GM21526 (cell line): ENCODE measurements around the gene EGFL7.

Experiments
- ATAC-seq: cut with Tn5 transposase; IDR thresholded peaks from one replicate; pipeline ENCODE4 v1.9.1; 2021; ENCODE audit warnings: moderate library complexity; ENCODE audit not compliant: unreplicated experiment, low FRiP score

Gene EGFL7

DNA sequence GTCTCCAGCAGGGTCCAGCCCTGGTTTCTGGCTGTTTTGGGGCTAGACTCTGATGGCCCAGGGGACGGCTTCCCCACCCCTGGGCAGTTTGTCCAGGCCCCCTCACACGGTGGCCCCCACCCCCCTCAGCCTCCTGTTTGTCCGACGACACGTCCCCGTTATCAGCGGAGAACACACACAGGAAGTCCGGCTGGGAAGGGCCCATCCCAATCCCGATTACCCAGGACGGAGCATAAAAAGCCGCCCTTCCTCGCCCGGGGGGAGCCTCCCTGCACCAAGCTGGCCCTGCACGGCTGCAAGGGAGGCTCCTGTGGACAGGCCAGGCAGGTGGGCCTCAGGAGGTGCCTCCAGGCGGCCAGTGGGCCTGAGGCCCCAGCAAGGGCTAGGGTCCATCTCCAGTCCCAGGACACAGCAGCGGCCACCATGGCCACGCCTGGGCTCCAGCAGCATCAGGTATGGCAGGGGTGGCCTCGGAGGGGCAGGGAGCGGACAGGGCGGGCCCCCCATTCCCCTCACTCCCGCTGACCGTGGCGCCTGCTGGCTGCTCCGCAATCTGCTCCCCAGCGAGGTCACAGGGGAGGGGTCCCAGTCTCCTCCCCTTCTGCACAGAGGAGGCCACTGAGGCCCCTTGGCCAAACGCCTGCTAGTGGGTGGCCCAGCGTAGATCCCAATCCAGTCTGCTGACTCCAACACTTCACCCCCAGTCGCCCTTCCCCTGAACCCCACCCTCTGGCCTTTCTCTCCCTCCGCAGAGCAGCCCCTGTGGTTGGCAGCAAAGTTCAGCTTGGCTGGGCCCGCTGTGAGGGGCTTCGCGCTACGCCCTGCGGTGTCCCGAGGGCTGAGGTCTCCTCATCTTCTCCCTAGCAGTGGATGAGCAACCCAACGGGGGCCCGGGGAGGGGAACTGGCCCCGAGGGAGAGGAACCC is at the start of gene EGFL7:
EGFL7 (plus strand) TSS at position 261 of the 926 bp plus-strand sequence. CDS start 5,367 bp downstream, outside the sequence.
- ATAC-seq, result no peak

DNA sequence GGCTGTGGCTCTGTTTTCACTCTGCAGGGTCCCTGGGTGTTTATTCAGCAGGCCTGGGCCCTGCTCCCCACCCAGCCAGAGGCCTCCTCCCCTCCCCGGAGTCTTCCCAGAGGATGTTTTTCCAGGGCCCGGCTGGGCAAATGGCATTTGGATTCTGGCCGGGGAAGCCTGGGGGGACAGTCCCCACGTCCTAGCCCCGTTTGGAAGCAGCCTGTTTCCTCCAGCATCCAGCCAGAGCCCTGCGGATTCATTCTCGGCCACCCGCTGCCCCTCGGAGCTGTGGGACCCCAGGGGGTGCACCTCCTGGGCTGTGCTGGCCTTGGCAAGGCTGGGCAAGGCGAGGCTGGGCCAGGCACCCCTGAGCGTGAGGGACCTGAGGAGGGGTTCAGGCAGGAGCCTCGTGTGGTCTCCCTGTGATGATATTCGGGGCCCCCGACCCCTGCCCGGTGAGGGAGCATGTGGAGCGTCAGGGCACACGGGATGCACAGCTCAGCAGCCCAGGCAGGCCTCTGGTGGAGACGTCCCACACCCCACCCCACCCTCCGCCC is 48.8 kb upstream of the EGFL7 start:
- no peak for ATAC-seq

DNA sequence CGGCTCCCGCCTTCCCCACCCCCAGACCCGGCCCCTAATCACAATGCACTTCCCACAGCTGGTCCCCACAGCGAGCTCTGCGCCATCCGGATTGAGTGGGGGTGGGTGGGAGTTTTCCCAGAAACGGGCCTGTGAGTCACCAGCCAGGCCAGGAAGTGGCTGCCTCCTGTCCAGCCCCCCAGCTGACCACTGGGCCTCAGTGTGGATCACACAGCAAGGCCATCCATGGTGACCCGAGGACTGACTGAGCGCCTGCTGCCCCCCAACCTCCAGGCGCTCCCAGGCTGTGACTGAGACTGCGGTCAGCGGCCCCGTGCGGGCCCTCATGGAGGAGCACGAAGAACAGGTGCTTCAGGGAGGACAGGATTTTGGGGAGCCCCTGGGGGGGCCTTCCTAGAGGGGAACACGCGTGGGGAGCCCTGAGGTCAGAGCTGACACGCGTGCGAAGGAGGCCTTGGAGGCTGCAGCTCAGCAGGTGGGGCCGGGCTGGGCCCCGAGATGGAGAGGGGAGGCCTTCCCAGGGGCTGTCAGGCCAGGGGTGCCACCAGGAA is 48.3 kb upstream of the EGFL7 start:
- ATAC-seq, result no peak

DNA sequence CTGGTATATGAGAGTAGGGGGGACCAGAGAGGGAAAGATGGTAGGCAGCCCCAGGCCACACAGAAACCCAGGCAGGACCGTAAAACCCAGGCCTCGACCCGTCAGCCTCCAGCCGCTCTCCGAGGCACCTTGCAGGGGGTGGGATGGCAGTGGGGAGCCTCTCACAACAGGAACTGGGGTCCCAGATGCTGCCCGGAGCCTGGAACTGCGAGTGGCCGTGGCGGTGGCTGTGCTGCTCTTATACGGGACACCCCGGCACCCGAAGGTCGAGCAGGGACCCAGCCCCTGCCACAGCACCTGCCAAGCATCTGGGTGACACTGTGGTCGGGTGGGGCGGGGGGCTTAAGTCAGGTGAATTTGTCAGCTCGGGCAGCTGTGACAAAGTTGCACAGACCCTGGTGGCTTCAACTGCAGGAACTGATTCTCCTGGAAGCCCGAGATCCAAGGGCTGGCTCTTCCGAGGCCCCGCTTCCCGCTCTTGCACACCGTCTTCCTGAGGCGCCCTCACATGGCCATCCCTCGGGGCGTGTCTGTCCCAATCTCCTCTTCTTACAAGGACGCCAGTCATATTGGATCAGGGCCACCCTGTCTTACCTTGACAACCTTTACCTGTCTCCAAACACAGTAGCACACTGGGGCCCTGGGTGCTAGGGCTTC is 47.6 kb upstream of the EGFL7 start:
- no peak for ATAC-seq

DNA sequence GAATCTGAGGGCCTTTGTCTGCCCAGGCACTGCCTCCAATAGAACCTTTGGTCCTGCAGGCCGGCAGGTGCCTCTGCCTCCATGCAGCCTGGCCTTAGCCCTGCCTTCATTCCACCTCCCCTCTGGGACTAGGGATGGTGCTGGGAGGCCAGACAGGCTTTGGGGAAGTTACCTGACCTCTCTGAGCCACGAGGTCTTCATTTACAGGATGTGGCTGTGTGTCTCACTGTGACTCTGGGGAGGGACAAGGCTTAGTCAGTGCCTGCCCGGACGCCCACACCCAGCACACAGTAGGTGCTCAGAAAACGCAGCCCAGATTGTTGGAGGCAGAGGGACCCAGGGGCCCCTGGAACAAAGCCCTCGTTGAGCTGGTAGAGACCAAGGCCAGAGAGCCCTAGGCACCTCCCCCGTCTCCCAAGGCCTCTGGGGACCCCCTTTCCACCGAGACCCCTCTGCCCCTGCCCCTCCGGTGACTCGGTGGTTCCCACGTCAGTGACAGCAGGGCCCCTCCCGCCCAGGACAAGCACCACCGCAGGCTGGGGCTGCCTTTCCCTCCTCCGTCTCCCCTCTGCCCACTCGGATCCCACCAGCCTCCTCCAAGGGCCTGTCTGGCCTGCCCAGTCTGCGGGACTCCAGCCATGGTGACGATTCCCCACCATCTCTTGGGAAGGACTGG is 46.9 kb upstream of the EGFL7 start:
- ATAC-seq, result no peak

DNA sequence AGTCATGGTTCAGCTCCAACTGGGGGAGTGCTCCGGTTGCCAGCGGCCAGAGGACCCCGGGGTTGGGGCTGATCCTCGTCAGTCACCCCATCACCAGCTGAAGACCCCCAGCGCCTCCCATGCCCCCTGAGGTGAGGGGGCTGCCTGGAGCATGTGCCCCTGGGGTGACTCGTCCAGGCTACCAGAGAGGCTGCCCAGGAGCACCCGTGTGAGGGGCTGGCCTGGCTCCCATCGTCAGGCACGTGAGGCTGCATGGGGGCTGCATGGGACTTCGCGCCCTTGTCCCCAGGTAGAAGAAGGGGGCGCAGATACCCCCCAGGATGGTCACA is 46.4 kb upstream of the EGFL7 start:
- ATAC-seq, result no peak

DNA sequence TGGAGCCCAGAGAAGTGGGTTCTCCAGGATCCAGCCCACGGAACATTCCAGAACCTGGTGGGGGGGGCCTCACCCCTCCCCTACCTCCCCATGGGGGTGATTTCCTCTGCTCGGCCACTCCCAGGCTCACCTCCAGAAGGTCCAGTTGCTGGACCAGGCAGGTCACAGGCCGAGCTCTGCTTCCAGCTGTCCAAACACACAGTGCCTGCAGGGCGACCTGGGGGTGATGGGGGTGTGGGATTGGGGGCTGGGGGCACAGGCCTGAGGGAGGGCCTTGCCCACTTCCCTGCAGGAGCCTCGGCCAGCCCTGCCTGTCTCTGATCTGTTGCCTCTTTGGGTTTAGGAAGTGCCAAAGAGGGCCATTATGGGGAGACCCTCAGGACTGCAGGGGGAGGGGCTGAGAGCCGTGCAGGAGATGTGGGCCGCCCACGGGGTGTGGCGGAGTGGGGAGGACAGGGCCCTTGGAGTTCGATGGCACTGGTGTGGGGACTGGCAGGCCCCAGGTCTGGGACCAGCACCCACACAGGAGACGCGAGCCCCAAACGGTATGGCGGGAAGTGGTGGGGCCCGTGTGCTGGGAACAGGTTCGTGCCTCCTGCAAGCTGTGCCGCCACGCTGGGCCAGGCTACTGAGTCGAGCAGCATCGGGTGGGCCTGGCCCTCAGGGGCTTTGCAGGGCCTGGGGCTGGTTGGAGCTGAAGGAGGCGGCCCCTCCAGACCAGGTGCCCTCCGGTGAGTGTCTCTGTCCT is 45.6 kb upstream of the EGFL7 start:
- no peak for ATAC-seq

DNA sequence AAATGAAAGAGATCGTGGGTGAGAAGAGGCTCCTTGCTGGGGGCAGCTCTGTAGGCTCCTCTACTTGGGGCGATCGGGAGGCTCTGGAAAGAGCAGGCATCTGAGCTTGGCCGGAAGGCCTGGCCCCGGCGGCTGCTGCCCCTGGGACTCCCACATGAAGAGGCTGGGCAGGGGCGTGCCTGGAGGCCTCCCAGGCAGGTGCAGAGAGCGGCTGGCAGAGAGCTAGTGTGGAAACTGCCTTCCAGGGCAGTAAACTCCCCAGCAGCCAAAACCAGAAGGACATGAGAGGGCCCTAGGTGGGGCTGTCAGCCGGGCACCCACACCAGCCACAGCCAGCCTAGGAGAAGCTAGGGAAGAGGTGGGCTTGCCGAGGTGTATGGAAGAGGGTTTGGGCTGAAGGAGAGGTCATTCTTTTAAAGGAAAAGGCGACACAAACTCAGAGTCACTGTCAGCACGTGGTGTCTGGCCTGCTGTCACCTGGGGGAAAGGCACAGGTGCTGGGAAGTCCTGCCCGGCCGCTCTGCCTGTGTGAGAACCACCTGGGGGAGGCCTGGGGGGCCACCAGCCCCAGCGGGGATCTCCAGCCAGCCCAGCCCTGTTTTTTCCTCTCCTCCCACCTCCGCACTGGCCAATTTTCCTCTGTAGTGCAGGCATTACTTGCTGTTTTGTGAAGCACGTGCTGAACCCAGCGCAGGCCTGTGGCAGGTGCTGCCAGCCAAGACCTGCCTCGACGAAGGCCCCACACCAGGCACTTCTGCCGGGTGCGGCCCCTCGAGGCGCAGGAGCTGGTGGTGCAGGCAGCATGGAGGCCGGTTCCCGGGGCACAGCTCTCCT is 44.8 kb upstream of the EGFL7 start:
- no peak for ATAC-seq

DNA sequence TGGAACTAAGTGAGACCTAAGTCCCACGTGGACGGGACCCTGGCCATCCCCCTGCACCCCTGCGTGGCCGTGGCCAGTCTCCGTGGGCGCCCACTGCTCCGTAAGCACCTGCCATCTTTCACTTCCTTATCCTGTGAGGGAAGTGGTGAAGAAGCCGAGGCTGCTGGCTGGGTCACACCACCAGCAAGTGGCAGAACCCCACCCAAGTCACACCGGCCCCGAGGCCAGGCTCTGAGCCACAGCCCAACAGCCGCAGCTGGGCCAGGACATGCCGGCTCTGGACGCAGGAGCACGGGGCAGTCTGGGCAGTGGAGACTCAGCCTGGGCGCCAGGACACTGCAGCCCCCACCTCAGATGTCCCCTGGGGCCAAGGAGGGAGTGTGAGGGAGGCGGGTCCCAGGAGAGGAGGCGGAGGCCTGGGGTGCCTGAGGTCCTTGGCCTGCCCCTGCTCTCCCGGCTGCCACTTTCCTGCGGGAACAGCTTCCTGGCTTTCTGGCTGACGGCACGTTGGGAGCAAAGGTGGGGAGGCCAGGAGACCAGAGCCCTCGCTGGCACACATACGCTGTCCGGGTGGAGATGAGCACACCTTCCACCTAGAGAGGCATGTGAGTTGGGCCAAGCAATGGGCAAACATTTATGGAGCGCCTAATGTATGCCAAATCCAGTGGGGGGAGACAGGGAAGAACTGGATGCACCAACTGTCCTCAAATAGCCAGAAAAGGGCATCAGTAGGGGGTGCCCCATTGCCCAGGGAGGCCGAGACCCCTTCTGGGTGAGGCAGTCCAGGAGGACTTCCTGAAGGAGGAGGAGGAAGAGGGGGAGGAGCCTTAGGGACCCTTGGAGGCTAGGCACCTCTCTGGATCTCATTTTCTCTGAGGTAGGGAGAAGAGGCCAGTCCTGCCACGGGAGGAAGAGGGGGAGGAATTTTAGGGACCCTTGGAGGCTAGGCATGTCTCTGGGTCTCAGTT is 43.9 kb upstream of the EGFL7 start:
- no peak for ATAC-seq

DNA sequence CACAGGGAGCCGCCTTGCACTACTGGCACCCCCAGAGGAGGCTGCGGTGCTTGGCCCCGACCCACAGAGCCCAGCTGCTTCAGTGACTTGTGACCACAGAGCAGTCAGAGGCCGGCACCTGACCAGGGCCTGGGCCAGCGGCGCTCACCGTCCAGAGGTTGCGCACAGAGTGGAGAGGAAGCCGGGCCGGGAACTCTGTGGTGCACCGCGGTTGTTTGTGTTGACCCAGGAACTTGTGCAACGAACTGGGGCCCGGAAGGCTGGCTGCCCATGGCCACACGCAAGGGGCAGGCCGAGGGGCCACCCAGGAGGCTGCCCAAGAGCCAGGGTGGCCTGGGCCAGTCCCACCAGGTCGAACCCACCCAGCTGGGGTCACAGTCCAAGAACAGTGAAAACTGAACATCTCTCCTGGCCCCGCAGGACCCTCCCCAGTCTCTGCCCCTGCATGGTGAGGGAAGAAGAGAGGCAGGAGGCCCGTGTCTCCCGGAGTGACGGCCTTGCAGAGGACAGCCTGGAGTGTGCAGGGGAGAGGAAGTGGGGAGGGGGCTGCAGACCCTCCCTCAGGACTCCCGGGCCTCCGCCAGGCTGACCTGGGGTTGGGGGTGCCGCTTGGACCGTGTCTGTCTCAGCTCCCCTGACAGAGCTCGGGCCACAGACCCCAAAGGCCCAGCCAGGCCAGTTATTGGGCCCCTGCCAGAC is 42.8 kb upstream of the EGFL7 start:
- ATAC-seq, result no peak

DNA sequence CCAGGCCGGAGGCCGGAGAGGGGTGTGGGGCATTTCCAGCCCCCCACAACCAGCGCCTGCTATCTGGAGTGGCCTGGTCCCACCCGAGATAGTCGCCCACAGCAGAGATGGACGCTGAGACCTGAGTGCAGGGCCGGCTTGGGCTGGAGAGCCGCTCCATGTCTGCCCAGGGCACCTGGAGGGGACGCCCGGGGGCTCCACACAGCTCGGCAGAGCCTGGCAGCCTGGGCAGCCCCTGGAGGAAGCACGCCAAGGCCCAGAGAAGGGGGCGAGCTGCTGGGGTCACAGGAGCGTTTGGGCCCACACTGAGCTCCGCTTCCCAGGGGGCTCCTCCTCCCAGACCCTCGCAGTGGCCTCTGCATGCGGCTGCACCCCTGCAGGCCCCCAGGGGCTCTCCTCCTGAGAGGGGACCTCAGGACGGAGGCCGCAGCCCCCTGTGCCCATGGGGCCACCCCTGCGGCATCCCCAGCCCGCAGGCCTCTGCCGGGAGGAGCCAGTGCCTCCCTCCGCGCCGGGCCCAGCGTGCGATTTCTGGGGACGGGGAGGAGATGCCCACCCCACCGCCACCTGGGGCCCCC is 42.2 kb upstream of the EGFL7 start:
- ATAC-seq, result no peak

DNA sequence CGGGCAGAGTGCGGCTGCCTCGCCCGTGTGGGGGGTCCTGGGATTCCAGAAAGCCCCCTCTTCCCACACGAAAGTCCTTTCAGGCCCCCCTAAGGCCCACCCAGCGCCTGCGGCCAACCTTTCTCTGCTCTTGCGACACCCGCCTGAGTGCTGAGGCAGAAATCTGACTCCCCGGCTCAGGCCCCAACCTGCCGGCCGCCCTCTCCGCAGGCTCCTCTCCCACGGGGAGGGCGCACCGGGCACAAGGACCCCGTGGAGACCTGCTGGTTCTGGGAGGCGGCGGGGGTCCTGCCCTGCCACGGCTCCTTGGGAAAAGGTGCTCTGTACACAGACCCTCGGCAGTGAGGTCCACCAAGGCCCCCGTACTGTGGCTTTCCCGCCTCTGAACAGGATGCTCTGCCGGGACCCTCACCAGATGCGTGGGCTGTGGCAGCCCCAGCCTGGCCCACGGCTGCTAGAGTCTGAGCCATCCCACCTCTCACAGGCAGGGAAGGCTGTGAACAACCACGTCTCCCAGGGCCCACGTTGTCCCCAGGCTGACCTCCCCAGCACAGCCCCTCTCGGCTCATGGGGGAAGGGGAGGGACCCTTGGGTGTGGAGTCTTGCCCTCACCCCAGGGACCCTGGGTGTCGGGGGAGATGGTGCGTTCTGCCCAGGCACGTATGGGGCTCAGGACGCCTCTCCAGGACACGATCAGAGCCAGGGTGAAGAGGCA is 41.5 kb upstream of the EGFL7 start:
- no peak for ATAC-seq

DNA sequence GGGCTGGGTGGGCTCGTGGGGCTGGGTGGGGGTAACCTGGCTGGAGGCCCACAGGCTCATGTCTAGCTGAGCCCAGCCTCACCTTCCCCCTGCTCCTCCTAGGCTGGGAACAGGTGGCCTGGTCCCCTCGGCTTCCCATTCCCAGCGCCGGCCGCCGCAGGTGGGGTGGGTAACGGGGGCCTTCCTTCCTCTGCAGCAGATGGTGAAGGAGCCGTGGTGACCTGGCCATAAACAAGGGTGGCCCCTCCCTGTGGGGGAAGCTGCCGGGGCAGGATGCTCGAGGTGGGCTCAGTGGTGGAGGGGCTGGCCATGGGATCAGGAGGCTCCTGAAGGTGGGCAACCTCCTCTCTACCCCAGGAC is 41.0 kb upstream of the EGFL7 start:
- no peak for ATAC-seq

DNA sequence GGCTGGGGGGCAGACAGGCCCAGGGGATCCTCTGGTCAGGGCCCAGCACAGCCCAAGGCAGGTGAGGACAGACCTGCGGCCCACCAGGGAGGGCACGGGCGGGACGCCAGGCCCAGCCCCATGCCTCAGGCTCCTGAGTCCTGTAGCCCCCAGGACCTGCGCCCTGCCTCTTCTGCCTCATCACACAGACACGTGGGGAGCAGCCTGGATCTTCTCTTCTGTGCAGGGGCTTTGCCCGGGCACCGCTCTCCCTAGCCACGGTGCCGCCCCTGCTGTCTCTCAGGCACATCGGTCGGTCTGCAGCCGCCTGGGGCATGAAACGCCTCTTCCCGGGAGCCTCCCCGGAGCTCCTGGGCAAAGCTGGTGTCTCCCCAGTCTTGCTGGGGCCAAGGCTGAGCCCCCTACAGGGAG is 40.2 kb upstream of the EGFL7 start:
- ATAC-seq, result no peak

DNA sequence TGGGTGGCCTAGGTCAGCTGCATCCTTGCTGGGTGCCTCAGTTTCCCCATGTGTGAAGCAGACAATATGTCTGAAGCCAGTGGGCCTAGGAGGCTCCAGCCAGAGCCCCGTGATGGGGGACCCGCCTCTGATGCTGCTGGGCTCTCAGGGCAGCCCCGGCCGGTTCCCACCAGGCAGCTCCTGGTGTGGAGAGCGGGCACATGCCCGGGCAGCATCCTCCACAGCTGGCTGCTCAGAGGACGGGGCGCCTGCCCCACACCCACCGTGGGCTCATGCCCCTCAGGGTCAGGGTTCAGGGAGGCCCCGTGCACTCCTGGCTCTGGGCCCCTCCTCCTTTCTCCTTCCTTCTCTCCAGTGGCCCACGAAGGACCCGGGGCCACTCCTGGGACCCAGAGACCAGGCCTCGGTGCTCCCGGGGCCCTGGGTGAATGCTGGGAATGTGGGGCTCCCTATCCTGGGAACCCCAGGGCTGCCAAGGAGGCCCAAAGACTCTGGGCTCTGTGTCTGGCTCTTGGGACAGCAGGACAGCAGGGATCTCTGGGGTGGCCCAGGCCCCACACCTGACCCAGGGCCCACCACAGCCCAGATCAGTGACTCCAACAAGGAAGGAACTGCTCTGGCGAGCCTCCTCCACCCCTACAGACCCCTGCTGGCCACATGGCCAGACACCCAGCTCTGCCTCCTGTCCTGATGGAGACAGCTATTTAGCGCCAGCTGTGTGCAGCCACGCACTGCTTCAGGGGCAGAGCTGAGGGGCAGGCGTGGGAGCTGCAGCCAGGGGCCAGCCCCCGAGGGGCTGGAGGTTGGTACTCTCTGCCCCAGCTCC is 39.5 kb upstream of the EGFL7 start:
- ATAC-seq, result no peak

DNA sequence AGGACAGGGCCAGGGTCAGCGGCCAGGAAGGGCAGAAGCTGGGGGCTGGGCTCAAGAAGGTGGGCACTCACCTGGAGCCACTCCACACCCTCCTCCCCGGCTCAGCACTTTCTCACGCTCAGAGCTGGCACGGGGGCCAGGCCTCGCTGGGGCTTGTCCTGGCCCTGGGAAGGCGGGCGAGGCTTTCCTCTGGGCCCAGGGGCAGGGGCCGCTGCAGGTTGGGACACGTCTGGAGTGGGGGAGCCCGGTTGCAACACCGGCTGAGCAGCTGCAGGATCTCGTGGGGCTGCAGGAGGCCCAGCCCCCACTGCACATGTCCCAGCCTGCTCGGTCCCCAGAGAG is 38.9 kb upstream of the EGFL7 start:
- no peak for ATAC-seq
